Thoracic aorta (tissue), 2 donors: ENCODE results near the gene FAM83E. TPM values are rescaled to one million over a fixed set of nuclear protein-coding genes. Genes with fewer than 3 reads are reported as not detected.

Experiments
- ATAC-seq: fragments of 150-250 bp; one replicate; pipeline ENCODE4 v1.8.0; 2017; ENCODE audit warnings: low read depth; ENCODE audit not compliant: insufficient number of reproducible peaks, low FRiP score
- DNase-seq: peaks from one replicate; pipeline ENCODE4 v3.0.0-alpha.2; 2020; ENCODE audit warnings: low spot score
- H3K27ac ChIP-seq, 2 donors: fragments of 200-600 bp; sonication (generic); 1 replicate in 1 of 2; 2 replicates in 1 of 2; pipeline ENCODE4 v1.5.1; 2016; ENCODE audit warnings: mild to moderate bottlenecking in 2 of 2, moderate library complexity in 2 of 2
- H3K27me3 ChIP-seq: fragments of 200-600 bp; sonication (generic); replicated peaks from 2 replicates; pipeline ENCODE4 v1.6.0; 2016; ENCODE audit warnings: mild to moderate bottlenecking; ENCODE audit not compliant: insufficient read depth
- H3K36me3 ChIP-seq: fragments of 200-600 bp; sonication (generic); one replicate; pipeline ENCODE4 v1.5.1; 2016
- H3K4me1 ChIP-seq, 2 donors: fragments of 200-600 bp; sonication (generic); 1 replicate in 1 of 2; 2 replicates in 1 of 2; pipeline versions ENCODE4 v1.5.1 to v1.6.0; 2016; ENCODE audit warnings: low read depth in 2 of 2, mild to moderate bottlenecking in 1 of 2; ENCODE audit not compliant: control insufficient read depth in 1 of 2
- H3K4me3 ChIP-seq: fragments of 200-600 bp; sonication (generic); 2 replicates; pipeline ENCODE4 v1.5.1; 2016; ENCODE audit warnings: mild to moderate bottlenecking
- H3K9me3 ChIP-seq: fragments of 200-600 bp; sonication (generic); 2 replicates; pipeline ENCODE4 v1.5.1; 2016
- total RNA-seq, 2 donors: library from RNA; depleted of rRNA; stranded (reverse); fragments of >200 nt; gene quantifications; one replicate each; pipeline versions ENCODE4 v1.1.0 to v1.2.3, GENCODE V29; 2016
- TF ChIP-seq, protein P1 (sequence below): fragments of 200-600 bp; sonication (generic); IDR thresholded peaks from one replicate; pipeline ENCODE4 v1.5.1; 2019; ENCODE audit warnings: antibody characterized with exemption

The FAM83E gene
- total RNA-seq, 2 donors from 2014 or later: 2.0 TPM; not detected in 1

DNA sequence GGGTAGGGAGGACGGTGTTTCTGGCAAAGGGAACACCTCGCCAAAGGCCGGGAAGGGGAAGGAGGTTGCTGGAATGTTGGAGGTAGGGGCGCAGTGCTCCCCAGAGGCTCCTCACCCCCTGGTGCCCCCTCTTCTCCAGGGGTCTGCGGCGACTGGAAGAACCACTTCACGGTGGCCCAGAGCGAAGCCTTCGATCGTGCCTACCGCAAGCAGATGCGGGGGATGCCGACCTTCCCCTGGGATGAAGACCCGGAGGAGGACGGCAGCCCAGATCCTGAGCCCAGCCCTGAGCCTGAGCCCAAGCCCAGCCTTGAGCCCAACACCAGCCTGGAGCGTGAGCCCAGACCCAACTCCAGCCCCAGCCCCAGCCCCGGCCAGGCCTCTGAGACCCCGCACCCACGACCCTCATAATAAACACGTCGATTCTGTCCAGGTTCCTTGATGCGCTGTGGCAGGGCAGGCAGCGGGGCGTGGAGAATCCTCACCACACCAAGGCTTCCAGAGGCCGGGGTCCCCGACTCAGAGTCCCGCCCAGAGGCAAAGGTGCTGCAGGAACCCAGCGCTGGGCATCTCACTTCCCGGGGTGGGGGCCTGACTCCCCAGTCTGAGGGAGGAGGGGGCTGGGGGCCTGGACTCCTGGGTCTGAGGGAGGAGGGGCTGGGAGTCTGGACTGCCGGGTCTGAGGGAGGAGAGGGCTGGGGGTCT is 15.7 kb downstream of the FAM83E start:
- no peaks in the 10 kb centered on the region for H3K27me3 ChIP-seq
- TF ChIP-seq, protein P1, sequence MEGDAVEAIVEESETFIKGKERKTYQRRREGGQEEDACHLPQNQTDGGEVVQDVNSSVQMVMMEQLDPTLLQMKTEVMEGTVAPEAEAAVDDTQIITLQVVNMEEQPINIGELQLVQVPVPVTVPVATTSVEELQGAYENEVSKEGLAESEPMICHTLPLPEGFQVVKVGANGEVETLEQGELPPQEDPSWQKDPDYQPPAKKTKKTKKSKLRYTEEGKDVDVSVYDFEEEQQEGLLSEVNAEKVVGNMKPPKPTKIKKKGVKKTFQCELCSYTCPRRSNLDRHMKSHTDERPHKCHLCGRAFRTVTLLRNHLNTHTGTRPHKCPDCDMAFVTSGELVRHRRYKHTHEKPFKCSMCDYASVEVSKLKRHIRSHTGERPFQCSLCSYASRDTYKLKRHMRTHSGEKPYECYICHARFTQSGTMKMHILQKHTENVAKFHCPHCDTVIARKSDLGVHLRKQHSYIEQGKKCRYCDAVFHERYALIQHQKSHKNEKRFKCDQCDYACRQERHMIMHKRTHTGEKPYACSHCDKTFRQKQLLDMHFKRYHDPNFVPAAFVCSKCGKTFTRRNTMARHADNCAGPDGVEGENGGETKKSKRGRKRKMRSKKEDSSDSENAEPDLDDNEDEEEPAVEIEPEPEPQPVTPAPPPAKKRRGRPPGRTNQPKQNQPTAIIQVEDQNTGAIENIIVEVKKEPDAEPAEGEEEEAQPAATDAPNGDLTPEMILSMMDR: no peak
- no peaks in the 10 kb centered on the region for H3K9me3 ChIP-seq
- ATAC-seq: no peak
- H3K27ac ChIP-seq: no peak overlapping the region
- no peaks in the 10 kb centered on the region for H3K36me3 ChIP-seq
- DNase-seq: no peak
- no peaks in the 10 kb centered on the region for H3K4me1 ChIP-seq
- H3K4me3 ChIP-seq: no peak overlapping the region

DNA sequence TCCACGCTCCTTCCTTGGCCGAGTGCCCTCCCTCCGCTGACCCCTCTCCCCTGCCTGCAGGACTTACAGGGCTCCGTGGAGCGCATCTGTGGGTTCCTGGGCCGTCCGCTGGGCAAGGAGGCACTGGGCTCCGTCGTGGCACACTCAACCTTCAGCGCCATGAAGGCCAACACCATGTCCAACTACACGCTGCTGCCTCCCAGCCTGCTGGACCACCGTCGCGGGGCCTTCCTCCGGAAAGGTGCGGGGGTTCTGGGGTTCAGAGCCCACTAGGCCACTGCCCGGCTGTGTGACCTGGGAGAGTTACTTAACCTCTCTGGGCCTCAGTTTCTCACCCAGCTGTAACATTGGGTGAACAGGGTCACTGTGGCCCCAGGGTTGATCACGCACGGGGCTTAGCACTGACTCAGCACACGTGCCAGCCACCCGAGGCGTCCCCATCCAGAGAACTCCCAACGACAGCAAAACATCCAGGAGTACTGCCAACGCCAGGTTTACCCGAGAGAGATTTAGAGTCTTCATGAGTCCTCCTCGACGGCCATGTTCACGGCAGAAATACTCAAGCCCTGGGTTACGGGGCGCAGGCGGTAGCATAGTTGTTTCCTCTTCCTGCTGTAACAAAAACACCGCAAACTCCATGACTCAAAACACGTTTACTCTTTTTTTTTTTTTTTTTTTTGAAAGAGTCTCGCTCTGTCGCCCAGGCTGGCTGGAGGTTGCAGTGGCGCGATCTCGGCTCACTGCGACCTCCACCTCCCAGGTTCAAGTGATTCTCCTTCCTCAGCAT is 18.0 kb downstream of the FAM83E start:
- no peak for DNase-seq
- Histone ChIP-seq H3K27me3 (no peaks in the 10 kb centered on the region), H3K4me3 (no peak overlapping the region), H3K36me3 (no peaks in the 10 kb centered on the region), H3K4me1 (no peaks in the 10 kb centered on the region), H3K27ac (no peak overlapping the region), H3K9me3 (no peaks in the 10 kb centered on the region)
- TF ChIP-seq, protein P1: no peak
- no peak for ATAC-seq

DNA sequence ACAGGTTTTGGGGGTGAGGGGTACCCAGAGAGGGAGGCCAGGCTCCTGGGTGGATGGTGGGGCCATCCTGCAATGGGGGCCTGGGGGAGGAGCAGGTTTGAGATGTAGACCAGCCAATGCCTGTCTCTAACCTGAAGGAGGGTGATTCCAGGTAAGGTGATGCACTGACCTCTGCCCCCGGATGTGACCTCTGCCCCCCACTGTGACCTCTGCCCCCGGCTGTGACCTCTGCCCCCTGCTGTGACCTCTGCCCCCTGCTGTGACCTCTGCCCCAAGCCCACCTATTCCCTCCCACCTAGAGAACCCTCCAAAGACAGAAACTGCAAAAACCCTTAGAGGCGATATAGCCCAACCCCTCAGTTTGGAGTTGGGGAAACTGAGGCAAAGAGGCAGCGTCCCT is 18.6 kb downstream of the FAM83E start:
- H3K36me3 ChIP-seq: no peaks in the 10 kb centered on the region
- no peak for ATAC-seq
- H3K9me3 ChIP-seq: no peaks in the 10 kb centered on the region
- TF ChIP-seq, protein P1: no peak
- H3K4me1 ChIP-seq: no peaks in the 10 kb centered on the region
- no peak overlapping the region for H3K27ac ChIP-seq
- DNase-seq: no peak
- H3K4me3 ChIP-seq: no peak overlapping the region
- no peaks in the 10 kb centered on the region for H3K27me3 ChIP-seq

DNA sequence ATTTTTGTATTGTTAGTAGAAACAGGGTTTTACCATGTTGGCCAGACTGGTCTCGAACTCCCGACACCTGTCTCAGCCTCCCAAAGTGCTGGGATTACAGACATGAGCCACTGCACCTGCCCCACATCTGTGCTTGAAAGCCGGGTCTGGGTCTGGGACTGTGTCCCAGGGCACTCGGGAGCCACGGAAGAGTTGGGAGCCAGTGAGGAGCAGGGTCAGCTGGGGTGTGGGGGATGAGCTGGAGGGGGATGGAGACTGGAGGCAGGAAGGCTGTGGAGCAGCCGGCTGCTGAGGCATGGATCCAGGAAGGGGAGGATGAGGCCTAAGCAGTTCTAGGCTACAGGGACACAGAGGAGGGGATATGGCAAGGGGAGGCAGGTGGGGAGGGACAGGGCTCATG is 19.0 kb downstream of the FAM83E start:
- TF ChIP-seq, protein P1: no peak
- no peaks in the 10 kb centered on the region for H3K9me3 ChIP-seq
- H3K36me3 ChIP-seq: no peaks in the 10 kb centered on the region
- no peak overlapping the region for H3K27ac ChIP-seq
- H3K4me3 ChIP-seq: no peak overlapping the region
- DNase-seq: no peak
- no peak for ATAC-seq
- H3K4me1 ChIP-seq: no peaks in the 10 kb centered on the region
- no peaks in the 10 kb centered on the region for H3K27me3 ChIP-seq

DNA sequence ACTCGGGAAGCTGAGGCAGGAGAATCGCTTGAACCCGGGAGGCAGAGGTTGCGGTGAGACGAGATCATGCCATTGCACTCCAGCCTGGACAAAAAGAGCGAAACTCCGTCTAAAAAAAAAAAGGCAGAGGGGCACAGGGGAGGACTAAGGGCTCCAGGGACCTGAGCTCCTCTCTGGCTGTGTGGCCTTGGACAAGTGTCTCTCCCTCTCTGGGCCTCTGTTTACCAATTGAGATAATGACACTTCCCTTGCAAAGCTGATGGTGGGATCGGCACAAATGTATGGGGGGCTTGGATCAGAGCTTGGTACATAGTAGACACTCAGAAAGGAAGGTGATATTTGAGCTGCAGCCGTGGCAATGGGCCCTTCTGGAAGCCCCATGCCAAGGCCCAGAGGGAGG is 19.7 kb downstream of the FAM83E start:
- ATAC-seq (no peak), DNase-seq (no peak)
- Histone ChIP-seq H3K9me3 (no peaks in the 10 kb centered on the region), H3K4me1 (no peaks in the 10 kb centered on the region), H3K36me3 (no peaks in the 10 kb centered on the region), H3K4me3 (no peak overlapping the region), H3K27me3 (no peaks in the 10 kb centered on the region), H3K27ac (no peak overlapping the region)
- TF ChIP-seq, protein P1: no peak
